Prostate gland (tissue), 2 donors: ENCODE data around the gene BRPF1.

Source experiments
- POLR2A ChIP-seq: fragments of 450-650 bp; IDR thresholded peaks from one replicate; pipeline ENCODE4 v1.6.1; 2016; ENCODE audit warnings: antibody characterized with exemption, mild to moderate bottlenecking
- TF ChIP-seq, protein P1 (sequence below), 4 experiments: fragments of 200-600 bp in 2 of 4; fragments of 450-650 bp in 2 of 4; sonication (generic) in 2 of 4; IDR thresholded peaks; 1 replicate in 3 of 4; 2 replicates in 1 of 4; pipeline ENCODE4 v1.5.1; 2016 to 2019; ENCODE audit warnings: antibody characterized with exemption in 4 of 4, mild to moderate bottlenecking in 2 of 4, moderate library complexity in 2 of 4

DNA sequence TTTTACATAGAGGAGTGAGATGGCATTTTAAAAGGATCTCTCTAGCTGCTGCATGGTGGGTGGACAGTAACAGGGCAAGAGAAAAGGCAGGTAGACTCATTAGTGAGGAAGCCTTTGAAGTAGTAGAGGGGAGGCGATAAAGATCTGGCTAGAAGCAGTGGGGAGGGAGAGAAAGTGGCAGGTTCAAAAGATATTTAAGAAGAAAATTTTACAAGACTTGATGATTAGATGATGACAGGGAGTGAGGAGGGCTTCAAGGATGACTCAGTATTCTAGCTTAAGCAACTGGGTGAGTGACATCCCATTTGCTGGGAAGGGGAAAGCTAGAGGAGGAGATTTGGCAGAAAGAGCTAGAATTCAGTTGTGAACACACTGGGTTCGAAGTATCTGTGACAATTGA is 3.8 kb upstream of the BRPF1 start:
- TF ChIP-seq POLR2A = no peak
- TF ChIP-seq, protein P1, sequence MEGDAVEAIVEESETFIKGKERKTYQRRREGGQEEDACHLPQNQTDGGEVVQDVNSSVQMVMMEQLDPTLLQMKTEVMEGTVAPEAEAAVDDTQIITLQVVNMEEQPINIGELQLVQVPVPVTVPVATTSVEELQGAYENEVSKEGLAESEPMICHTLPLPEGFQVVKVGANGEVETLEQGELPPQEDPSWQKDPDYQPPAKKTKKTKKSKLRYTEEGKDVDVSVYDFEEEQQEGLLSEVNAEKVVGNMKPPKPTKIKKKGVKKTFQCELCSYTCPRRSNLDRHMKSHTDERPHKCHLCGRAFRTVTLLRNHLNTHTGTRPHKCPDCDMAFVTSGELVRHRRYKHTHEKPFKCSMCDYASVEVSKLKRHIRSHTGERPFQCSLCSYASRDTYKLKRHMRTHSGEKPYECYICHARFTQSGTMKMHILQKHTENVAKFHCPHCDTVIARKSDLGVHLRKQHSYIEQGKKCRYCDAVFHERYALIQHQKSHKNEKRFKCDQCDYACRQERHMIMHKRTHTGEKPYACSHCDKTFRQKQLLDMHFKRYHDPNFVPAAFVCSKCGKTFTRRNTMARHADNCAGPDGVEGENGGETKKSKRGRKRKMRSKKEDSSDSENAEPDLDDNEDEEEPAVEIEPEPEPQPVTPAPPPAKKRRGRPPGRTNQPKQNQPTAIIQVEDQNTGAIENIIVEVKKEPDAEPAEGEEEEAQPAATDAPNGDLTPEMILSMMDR (IDR thresholded peaks at IDR 0.05) = no peak
